Liver (tissue), 9 donors: ENCODE measurements around the gene NLGN3. TPM values are rescaled to one million over a fixed set of nuclear protein-coding genes. Genes with fewer than 3 reads are reported as not detected.

Experiments
- DNase-seq: peaks from one replicate; pipeline ENCODE4 v3.0.0-alpha.2; 2017; ENCODE audit warnings: low spot score
- H3K27ac ChIP-seq, 2 donors: one replicate each; pipeline ENCODE4 v1.7.0; 2013; ENCODE audit warnings: inconsistent platforms in 2 of 2, low read length in 2 of 2, control low read depth in 1 of 2, low read depth in 1 of 2, mild to moderate bottlenecking in 1 of 2
- H3K27me3 ChIP-seq, 4 donors: one replicate each; pipeline versions ENCODE4 v1.6.1 to v1.7.0; 2013; ENCODE audit warnings: low read length in 3 of 4, inconsistent platforms in 1 of 4, mild to moderate bottlenecking in 1 of 4, moderate library complexity in 1 of 4; ENCODE audit not compliant: control insufficient read depth in 4 of 4, insufficient read depth in 4 of 4
- H3K36me3 ChIP-seq, 4 donors: one replicate each; pipeline versions ENCODE4 v1.6.1 to v1.7.0; 2013; ENCODE audit warnings: low read length in 3 of 4, mild to moderate bottlenecking in 3 of 4, low read depth in 1 of 4, moderate library complexity in 1 of 4; ENCODE audit not compliant: control insufficient read depth in 4 of 4, insufficient read depth in 3 of 4
- H3K4me1 ChIP-seq, 4 donors: one replicate each; pipeline versions ENCODE4 v1.6.1 to v1.7.0; 2013; ENCODE audit warnings: low read length in 3 of 4, mild to moderate bottlenecking in 3 of 4, moderate library complexity in 1 of 4; ENCODE audit not compliant: control insufficient read depth in 4 of 4, insufficient read depth in 4 of 4
- H3K4me3 ChIP-seq, 3 donors: one replicate each; pipeline versions ENCODE4 v1.6.1 to v1.7.0; 2013; ENCODE audit warnings: low read length in 3 of 3, control low read depth in 1 of 3, low read depth in 1 of 3, mild to moderate bottlenecking in 1 of 3
- H3K9ac ChIP-seq, 2 donors: one replicate each; pipeline ENCODE4 v1.7.0; 2013; ENCODE audit warnings: low read length in 2 of 2, mild to moderate bottlenecking in 2 of 2, moderate library complexity in 2 of 2, control low read depth in 1 of 2, low read depth in 1 of 2
- H3K9me3 ChIP-seq, 4 donors: one replicate each; pipeline versions ENCODE4 v1.6.1 to v1.7.0; 2013; ENCODE audit warnings: low read length in 3 of 4; ENCODE audit not compliant: control insufficient read depth in 4 of 4
- EGR1 ChIP-seq, 2 donors: IDR thresholded peaks; 2 replicates each; pipeline ENCODE4 v1.6.1; 2016 to 2018; ENCODE audit warnings: antibody characterized with exemption in 2 of 2, low read depth in 2 of 2
- FOXA1 ChIP-seq: IDR thresholded peaks from 2 replicates; pipeline ENCODE4 v1.6.1; 2016; ENCODE audit warnings: antibody characterized with exemption
- FOXA2 ChIP-seq: IDR thresholded peaks from 2 replicates; pipeline ENCODE4 v1.6.1; 2016; ENCODE audit warnings: antibody characterized with exemption
- GABPA ChIP-seq, 2 donors: IDR thresholded peaks in 1 of 2; conservative IDR thresholded peaks in 1 of 2; 2 replicates each; pipeline ENCODE4 v1.6.1; 2016; ENCODE audit warnings: antibody characterized with exemption in 2 of 2, mild to moderate bottlenecking in 1 of 2, moderate library complexity in 1 of 2
- HNF4A ChIP-seq, 2 donors: conservative IDR thresholded peaks; 2 replicates each; pipeline ENCODE4 v1.6.1; 2016; ENCODE audit warnings: antibody characterized with exemption in 2 of 2, mild to moderate bottlenecking in 2 of 2
- HNF4G ChIP-seq: IDR thresholded peaks from 2 replicates; pipeline ENCODE4 v1.6.1; 2016; ENCODE audit warnings: antibody characterized with exemption
- JUND ChIP-seq, 2 donors: IDR thresholded peaks; 2 replicates each; pipeline ENCODE4 v1.6.1; 2016; ENCODE audit warnings: antibody characterized with exemption in 2 of 2
- NR2F2 ChIP-seq: IDR thresholded peaks from 2 replicates; pipeline ENCODE4 v1.6.1; 2016; ENCODE audit warnings: antibody characterized with exemption
- RAD21 ChIP-seq, 2 donors: IDR thresholded peaks; 2 replicates each; pipeline ENCODE4 v1.6.1; 2016; ENCODE audit warnings: antibody characterized with exemption in 2 of 2, mild to moderate bottlenecking in 2 of 2
- RXRA ChIP-seq, 2 donors: IDR thresholded peaks; 2 replicates each; pipeline ENCODE4 v1.6.1; 2017 to 2018; ENCODE audit warnings: antibody characterized with exemption in 2 of 2, mild to moderate bottlenecking in 1 of 2
- SP1 ChIP-seq: IDR thresholded peaks from 2 replicates; pipeline ENCODE4 v1.6.1; 2018; ENCODE audit warnings: antibody characterized with exemption, mild to moderate bottlenecking
- TAF1 ChIP-seq: conservative IDR thresholded peaks from 2 replicates; pipeline ENCODE4 v1.6.1; 2016; ENCODE audit warnings: antibody characterized with exemption, mild to moderate bottlenecking
- YY1 ChIP-seq: IDR thresholded peaks from 2 replicates; pipeline ENCODE4 v1.6.1; 2016; ENCODE audit warnings: antibody characterized with exemption, mild to moderate bottlenecking
- WGBS: extraction: QIAGEN DNeasy Blood & Tissue Kit; methylation state at CpG from one replicate; pipeline ENCODE4 v1.1.7; 2013; 5-methylcytosine and 5-hydroxymethylcytosine counted together
- polyA plus RNA-seq, 2 donors: library from polyadenylated mRNA; stranded (reverse) in 1 of 2; unstranded in 1 of 2; fragments of 200-250 nt in 1 of 2; fragments of >200 nt in 1 of 2; fragmentation: Nextera tagmentation in 1 of 2; extraction: Ambion mirVana in 1 of 2; gene quantifications; one replicate each; pipeline versions ENCODE4 v1.2.1 to v1.2.3, GENCODE V29; 2013 to 2015
- total RNA-seq, 2 donors: library from RNA; depleted of rRNA; stranded (reverse); fragments of >200 nt; gene quantifications; one replicate each; pipeline ENCODE4 v1.2.3, GENCODE V29; 2014
- TF ChIP-seq, protein P1 (sequence below): IDR thresholded peaks from 2 replicates; pipeline ENCODE4 v1.6.1; 2016; ENCODE audit warnings: antibody characterized with exemption
- TF ChIP-seq, protein P2 (sequence below): IDR thresholded peaks from 2 replicates; pipeline ENCODE4 v1.6.1; 2016; ENCODE audit warnings: antibody characterized with exemption
- TF ChIP-seq, protein P3 (sequence below): fragments of 150-350 bp; IDR thresholded peaks from 2 replicates; pipeline ENCODE4 v1.5.1; 2017; ENCODE audit warnings: improper control_type of control experiment, low read depth, low read length; ENCODE audit not compliant: missing input control
- TF ChIP-seq, protein P4 (sequence below): IDR thresholded peaks from 2 replicates; pipeline ENCODE4 v1.6.1; 2016; ENCODE audit warnings: antibody characterized with exemption, mild to moderate bottlenecking
- donor health status: healthy.
- donor health status: healthy.
- donor health status: healthy.
- donor health status: healthy.
- donor health status: healthy.

The NLGN3 gene
- total and polyA plus RNA-seq, 4 donors = 0.11 to 0.23 (median 0.15) TPM

DNA sequence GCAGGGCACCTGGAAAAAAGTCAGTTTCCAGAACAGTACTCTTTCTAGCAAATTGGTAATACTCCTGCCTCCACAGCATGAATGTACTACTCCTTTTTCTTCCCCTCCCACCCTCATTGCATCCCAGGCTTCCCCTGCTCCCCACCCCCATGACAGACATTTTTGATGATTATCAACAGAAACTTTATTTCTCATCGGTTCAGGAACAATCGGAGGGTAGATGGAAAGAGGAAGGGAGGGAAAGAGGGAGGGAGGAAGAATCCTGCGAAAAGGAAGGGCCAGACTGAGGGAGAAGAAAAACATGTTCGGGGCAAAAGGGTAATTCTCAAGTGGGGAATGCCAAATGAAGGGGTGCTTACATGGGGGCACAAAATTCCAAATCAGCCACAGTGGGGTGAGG, 37.4 kb upstream of the NLGN3 start:
- no peaks in the 10 kb centered on the region for H3K9me3 ChIP-seq
- H3K27me3 ChIP-seq = no peaks in the 10 kb centered on the region
- H3K4me3 ChIP-seq = no peak overlapping the region
- no peaks in the 10 kb centered on the region for H3K4me1 ChIP-seq
- no peaks in the 10 kb centered on the region for H3K36me3 ChIP-seq
- 61% methylated on average over 4 of the region's 4 CpGs for WGBS
- DNase-seq = no peak
- TF ChIP-seq, protein P1, sequence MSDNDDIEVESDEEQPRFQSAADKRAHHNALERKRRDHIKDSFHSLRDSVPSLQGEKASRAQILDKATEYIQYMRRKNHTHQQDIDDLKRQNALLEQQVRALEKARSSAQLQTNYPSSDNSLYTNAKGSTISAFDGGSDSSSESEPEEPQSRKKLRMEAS = no peak
- TF ChIP-seq GABPA (IDR thresholded peaks at IDR 0.05 in 1 of 2, conservative IDR thresholded peaks at IDR 0.05 in 1 of 2) (no peak), HNF4G (no peak), NR2F2 (no peak), SP1 (no peak)
- TF ChIP-seq, protein P2, sequence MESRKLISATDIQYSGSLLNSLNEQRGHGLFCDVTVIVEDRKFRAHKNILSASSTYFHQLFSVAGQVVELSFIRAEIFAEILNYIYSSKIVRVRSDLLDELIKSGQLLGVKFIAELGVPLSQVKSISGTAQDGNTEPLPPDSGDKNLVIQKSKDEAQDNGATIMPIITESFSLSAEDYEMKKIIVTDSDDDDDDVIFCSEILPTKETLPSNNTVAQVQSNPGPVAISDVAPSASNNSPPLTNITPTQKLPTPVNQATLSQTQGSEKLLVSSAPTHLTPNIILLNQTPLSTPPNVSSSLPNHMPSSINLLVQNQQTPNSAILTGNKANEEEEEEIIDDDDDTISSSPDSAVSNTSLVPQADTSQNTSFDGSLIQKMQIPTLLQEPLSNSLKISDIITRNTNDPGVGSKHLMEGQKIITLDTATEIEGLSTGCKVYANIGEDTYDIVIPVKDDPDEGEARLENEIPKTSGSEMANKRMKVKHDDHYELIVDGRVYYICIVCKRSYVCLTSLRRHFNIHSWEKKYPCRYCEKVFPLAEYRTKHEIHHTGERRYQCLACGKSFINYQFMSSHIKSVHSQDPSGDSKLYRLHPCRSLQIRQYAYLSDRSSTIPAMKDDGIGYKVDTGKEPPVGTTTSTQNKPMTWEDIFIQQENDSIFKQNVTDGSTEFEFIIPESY = no peak
- H3K27ac ChIP-seq = no peak overlapping the region
- H3K9ac ChIP-seq = no peak overlapping the region

DNA sequence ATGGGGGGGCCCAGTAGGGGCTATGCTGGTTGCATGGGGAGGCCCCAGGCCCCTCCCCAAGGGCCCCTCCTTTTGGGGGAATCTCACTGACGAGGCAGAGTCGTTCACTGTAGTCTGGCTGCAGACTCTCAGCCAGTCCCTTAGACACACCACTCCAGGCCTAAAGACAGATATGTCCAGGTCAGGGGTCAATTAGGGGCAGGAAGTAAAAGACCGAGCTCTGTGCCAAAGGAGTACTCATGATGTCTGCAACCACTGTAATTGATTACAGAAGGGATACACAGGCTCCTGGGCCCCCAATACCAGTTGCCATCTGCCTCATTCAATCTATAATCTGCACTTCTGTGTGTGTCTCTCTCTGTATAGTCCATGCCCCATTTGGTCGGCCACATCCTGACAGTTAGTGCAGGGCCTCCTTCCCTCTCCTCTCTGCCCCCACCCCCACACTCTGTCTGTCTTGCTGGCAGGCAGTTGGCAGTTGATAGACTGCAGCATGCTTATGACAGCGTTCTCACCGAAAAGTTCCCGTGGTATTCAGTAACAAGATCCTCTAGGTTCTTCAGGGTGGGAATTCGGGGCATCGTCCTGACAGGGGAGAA, 36.8 kb upstream of the NLGN3 start:
- Histone ChIP-seq H3K4me3 (no peak overlapping the region), H3K27me3 (no peaks in the 10 kb centered on the region), H3K9me3 (no peaks in the 10 kb centered on the region), H3K9ac (no peak overlapping the region), H3K27ac (no peak overlapping the region), H3K36me3 (no peaks in the 10 kb centered on the region), H3K4me1 (no peaks in the 10 kb centered on the region)
- TF ChIP-seq HNF4G = no peak
- no peak for TF ChIP-seq FOXA2
- TF ChIP-seq GABPA (IDR thresholded peaks at IDR 0.05 in 1 of 2, conservative IDR thresholded peaks at IDR 0.05 in 1 of 2) = no peak
- TF ChIP-seq EGR1 (IDR thresholded peaks at IDR 0.05; ENCODE audit: low read depth in 2 of 2) = no peak
- TF ChIP-seq, protein P3, sequence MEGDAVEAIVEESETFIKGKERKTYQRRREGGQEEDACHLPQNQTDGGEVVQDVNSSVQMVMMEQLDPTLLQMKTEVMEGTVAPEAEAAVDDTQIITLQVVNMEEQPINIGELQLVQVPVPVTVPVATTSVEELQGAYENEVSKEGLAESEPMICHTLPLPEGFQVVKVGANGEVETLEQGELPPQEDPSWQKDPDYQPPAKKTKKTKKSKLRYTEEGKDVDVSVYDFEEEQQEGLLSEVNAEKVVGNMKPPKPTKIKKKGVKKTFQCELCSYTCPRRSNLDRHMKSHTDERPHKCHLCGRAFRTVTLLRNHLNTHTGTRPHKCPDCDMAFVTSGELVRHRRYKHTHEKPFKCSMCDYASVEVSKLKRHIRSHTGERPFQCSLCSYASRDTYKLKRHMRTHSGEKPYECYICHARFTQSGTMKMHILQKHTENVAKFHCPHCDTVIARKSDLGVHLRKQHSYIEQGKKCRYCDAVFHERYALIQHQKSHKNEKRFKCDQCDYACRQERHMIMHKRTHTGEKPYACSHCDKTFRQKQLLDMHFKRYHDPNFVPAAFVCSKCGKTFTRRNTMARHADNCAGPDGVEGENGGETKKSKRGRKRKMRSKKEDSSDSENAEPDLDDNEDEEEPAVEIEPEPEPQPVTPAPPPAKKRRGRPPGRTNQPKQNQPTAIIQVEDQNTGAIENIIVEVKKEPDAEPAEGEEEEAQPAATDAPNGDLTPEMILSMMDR = no peak
- TF ChIP-seq JUND (IDR thresholded peaks at IDR 0.05) = no peak
- no peak for TF ChIP-seq FOXA1
- TF ChIP-seq, protein P1 = no peak
- no peak for TF ChIP-seq RAD21 (IDR thresholded peaks at IDR 0.05)
- TF ChIP-seq HNF4A (conservative IDR thresholded peaks at IDR 0.05) = no peak
- TF ChIP-seq NR2F2 = no peak
- TF ChIP-seq, protein P4, sequence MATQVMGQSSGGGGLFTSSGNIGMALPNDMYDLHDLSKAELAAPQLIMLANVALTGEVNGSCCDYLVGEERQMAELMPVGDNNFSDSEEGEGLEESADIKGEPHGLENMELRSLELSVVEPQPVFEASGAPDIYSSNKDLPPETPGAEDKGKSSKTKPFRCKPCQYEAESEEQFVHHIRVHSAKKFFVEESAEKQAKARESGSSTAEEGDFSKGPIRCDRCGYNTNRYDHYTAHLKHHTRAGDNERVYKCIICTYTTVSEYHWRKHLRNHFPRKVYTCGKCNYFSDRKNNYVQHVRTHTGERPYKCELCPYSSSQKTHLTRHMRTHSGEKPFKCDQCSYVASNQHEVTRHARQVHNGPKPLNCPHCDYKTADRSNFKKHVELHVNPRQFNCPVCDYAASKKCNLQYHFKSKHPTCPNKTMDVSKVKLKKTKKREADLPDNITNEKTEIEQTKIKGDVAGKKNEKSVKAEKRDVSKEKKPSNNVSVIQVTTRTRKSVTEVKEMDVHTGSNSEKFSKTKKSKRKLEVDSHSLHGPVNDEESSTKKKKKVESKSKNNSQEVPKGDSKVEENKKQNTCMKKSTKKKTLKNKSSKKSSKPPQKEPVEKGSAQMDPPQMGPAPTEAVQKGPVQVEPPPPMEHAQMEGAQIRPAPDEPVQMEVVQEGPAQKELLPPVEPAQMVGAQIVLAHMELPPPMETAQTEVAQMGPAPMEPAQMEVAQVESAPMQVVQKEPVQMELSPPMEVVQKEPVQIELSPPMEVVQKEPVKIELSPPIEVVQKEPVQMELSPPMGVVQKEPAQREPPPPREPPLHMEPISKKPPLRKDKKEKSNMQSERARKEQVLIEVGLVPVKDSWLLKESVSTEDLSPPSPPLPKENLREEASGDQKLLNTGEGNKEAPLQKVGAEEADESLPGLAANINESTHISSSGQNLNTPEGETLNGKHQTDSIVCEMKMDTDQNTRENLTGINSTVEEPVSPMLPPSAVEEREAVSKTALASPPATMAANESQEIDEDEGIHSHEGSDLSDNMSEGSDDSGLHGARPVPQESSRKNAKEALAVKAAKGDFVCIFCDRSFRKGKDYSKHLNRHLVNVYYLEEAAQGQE = no peak
- no peak for TF ChIP-seq TAF1
- no peak for TF ChIP-seq SP1
- TF ChIP-seq RXRA (IDR thresholded peaks at IDR 0.05) = no peak
- no peak for TF ChIP-seq YY1
- WGBS = 52% methylated on average over 9 of the region's 9 CpGs
- no peak for DNase-seq
